Endodermal cell (in vitro differentiated cells): ENCODE measurements around the gene SAMHD1. TPM values are rescaled to one million over a fixed set of nuclear protein-coding genes. Genes with fewer than 3 reads are reported as not detected.

Source experiments
- DNase-seq: peaks from one replicate; pipeline ENCODE4 v3.0.0-alpha.2; 2017
- H3K27ac ChIP-seq: 2 replicates; pipeline ENCODE4 v1.5.1; 2013; ENCODE audit warnings: mild to moderate bottlenecking, low read depth, low read length, moderate library complexity
- H3K27me3 ChIP-seq: 2 replicates; pipeline ENCODE4 v1.6.1; 2013; ENCODE audit warnings: mild to moderate bottlenecking, low read length, moderate library complexity; ENCODE audit not compliant: insufficient read depth, control insufficient read depth, poor library complexity, severe bottlenecking
- H3K36me3 ChIP-seq: 2 replicates; pipeline ENCODE4 v1.7.0; 2013; ENCODE audit warnings: mild to moderate bottlenecking, low read length, moderate library complexity; ENCODE audit not compliant: control insufficient read depth, insufficient read depth
- H3K4me1 ChIP-seq: one replicate; pipeline ENCODE4 v1.7.0; 2013; ENCODE audit warnings: low read length; ENCODE audit not compliant: control insufficient read depth, insufficient read depth
- H3K4me3 ChIP-seq: 2 replicates; pipeline ENCODE4 v1.5.1; 2013; ENCODE audit warnings: mild to moderate bottlenecking, low read length, moderate library complexity
- H3K9ac ChIP-seq: 2 replicates; pipeline ENCODE4 v1.6.1; 2013; ENCODE audit warnings: mild to moderate bottlenecking, low read length, moderate library complexity; ENCODE audit not compliant: poor library complexity, severe bottlenecking; ENCODE audit errors: extremely low read depth
- H3K9me3 ChIP-seq: 2 replicates; pipeline ENCODE4 v1.6.1; 2013; ENCODE audit warnings: mild to moderate bottlenecking, low read length, moderate library complexity; ENCODE audit not compliant: control insufficient read depth
- H3K27ac Mint-ChIP-seq: 2 replicates; pipeline ENCODE4 v1.8.0; 2020; ENCODE audit warnings: mixed read lengths
- H3K27me3 Mint-ChIP-seq: 2 replicates; pipeline ENCODE4 v1.8.0; 2021; ENCODE audit warnings: mild to moderate bottlenecking, mixed read lengths; ENCODE audit not compliant: insufficient read depth
- H3K36me3 Mint-ChIP-seq: 2 replicates; pipeline ENCODE4 v1.8.0; 2020; ENCODE audit warnings: low read depth, mixed read lengths
- H3K4me1 Mint-ChIP-seq: 2 replicates; pipeline ENCODE4 v1.8.0; 2020; ENCODE audit warnings: mixed read lengths
- H3K4me3 Mint-ChIP-seq: 2 replicates; pipeline ENCODE4 v1.8.0; 2020; ENCODE audit warnings: mild to moderate bottlenecking, moderate library complexity, mixed read lengths
- H3K9me3 Mint-ChIP-seq: 2 replicates; pipeline ENCODE4 v1.8.0; 2020; ENCODE audit warnings: mild to moderate bottlenecking, mixed read lengths
- WGBS, 2 experiments: methylation state at CpG; one replicate each; pipeline versions ENCODE4 v1.1.5 to v1.1.7; 2013; ENCODE audit warnings: missing lambda C conversion rate in 2 of 2, mixed read lengths in 1 of 2; ENCODE audit not compliant: insufficient coverage in 1 of 2, insufficient read length in 1 of 2; 5-methylcytosine and 5-hydroxymethylcytosine counted together
- total RNA-seq, 2 donors: library from RNA; stranded (reverse); fragmentation: NEBNext Ultra II Directional in 1 of 2; extraction: Animal tissue kit (Norgen Biotek cat#: 25700) in 1 of 2; gene quantifications; 2 replicates in 1 of 2; 3 replicates in 1 of 2; pipeline ENCODE4 v1.2.1, GENCODE V29; 2021
- TF ChIP-seq, protein P1 (sequence below): fragments of 200-600 bp; sonication (generic); conservative IDR thresholded peaks from 2 replicates; pipeline ENCODE4 v1.5.0; 2021; ENCODE audit warnings: antibody characterized with exemption, mild to moderate bottlenecking

SAMHD1 gene
- total RNA-seq, 2 donors from 2014 or later = 3.7 to 4.9 TPM

DNA sequence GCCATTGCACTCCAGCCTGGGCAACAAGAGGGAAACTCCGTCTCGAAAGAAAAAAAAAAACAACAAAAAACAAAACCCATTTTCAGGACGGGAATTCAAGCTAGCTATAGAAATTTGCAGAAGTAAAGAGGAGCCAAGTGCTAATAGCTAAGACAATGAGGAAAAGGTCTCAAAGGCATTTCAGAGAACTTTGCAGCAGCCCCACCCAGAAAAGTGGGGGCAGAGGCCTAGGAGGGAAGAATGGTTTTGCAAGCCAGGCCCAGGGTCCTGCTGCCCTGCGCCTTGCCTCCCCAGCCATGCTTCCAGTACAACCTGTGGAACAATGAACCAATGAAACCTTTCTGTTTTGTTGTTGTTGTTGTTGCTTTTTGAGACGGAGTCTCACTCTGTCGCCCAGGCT, 38.3 kb upstream of the SAMHD1 start:
- peaks cover 1% of the 10 kb centered on the region for H3K4me1 Mint-ChIP-seq
- Histone ChIP-seq H3K27me3 (no peaks in the 10 kb centered on the region), H3K4me3 (no peak overlapping the region), H3K36me3 (no peaks in the 10 kb centered on the region), H3K9me3 (peaks cover 18% of the 10 kb centered on the region), H3K27ac (no peak overlapping the region), H3K4me1 (no peaks in the 10 kb centered on the region), H3K9ac (no peak overlapping the region)
- WGBS, 2 experiments = 80 to 86% methylated on average over 1 to 4 of the region's 6 CpGs
- H3K27me3 Mint-ChIP-seq = no peaks in the 10 kb centered on the region
- no peak for DNase-seq
- TF ChIP-seq, protein P1, sequence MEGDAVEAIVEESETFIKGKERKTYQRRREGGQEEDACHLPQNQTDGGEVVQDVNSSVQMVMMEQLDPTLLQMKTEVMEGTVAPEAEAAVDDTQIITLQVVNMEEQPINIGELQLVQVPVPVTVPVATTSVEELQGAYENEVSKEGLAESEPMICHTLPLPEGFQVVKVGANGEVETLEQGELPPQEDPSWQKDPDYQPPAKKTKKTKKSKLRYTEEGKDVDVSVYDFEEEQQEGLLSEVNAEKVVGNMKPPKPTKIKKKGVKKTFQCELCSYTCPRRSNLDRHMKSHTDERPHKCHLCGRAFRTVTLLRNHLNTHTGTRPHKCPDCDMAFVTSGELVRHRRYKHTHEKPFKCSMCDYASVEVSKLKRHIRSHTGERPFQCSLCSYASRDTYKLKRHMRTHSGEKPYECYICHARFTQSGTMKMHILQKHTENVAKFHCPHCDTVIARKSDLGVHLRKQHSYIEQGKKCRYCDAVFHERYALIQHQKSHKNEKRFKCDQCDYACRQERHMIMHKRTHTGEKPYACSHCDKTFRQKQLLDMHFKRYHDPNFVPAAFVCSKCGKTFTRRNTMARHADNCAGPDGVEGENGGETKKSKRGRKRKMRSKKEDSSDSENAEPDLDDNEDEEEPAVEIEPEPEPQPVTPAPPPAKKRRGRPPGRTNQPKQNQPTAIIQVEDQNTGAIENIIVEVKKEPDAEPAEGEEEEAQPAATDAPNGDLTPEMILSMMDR = no peak
- H3K36me3 Mint-ChIP-seq = peaks cover 16% of the 10 kb centered on the region
- H3K9me3 Mint-ChIP-seq = peaks cover 28% of the 10 kb centered on the region
- no peak overlapping the region for H3K27ac Mint-ChIP-seq
- no peak overlapping the region for H3K4me3 Mint-ChIP-seq

- Mint-ChIP-seq H3K9me3 (peaks cover 15% of the 10 kb centered on the region), H3K4me3 (no peak overlapping the region), H3K27ac (no peak overlapping the region), H3K27me3 (no peaks in the 10 kb centered on the region), H3K4me1 (peaks cover 1% of the 10 kb centered on the region), H3K36me3 (peaks cover 6% of the 10 kb centered on the region)
- WGBS, 2 experiments = 91 to 100% methylated on average over 1 to 3 of the region's 3 CpGs
- no peaks in the 10 kb centered on the region for H3K27me3 ChIP-seq
- peaks cover 8% of the 10 kb centered on the region for H3K9me3 ChIP-seq
- H3K9ac ChIP-seq = no peak overlapping the region
- no peak overlapping the region for H3K27ac ChIP-seq
- TF ChIP-seq, protein P1 = no peak
- no peak overlapping the region for H3K4me3 ChIP-seq
- DNase-seq = no peak
- no peaks in the 10 kb centered on the region for H3K4me1 ChIP-seq
- no peaks in the 10 kb centered on the region for H3K36me3 ChIP-seq
Observed at GRCh38 chr20:36988494-36988966, 37.0 kb upstream of the SAMHD1 start.

DNA sequence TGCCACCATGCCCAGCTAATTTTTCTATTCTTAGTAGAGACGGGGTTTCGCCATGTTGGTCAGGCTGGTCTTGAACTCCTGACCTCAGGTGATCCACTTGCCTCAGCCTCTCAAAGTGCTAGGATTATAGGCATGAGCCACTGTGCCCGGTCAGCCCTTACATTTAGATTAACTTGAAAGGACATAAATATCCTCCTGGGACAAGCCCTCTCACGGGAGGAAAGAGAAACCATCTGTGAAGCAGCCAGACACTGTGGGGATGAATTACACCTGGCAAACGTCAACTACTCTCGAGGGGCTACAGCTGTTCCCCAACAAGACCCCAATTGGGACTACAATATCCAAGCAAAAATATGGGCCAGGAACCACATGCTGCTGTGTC, 32.7 kb upstream of the SAMHD1 start:
- TF ChIP-seq, protein P1 = no peak
- Mint-ChIP-seq H3K36me3 (no peaks in the 10 kb centered on the region), H3K4me1 (no peaks in the 10 kb centered on the region), H3K4me3 (no peak overlapping the region), H3K27me3 (no peaks in the 10 kb centered on the region), H3K9me3 (no peaks in the 10 kb centered on the region), H3K27ac (no peak overlapping the region)
- H3K9ac ChIP-seq = no peak overlapping the region
- no peak overlapping the region for H3K27ac ChIP-seq
- H3K27me3 ChIP-seq = no peaks in the 10 kb centered on the region
- no peaks in the 10 kb centered on the region for H3K4me1 ChIP-seq
- H3K4me3 ChIP-seq = no peak overlapping the region
- no peaks in the 10 kb centered on the region for H3K36me3 ChIP-seq
- WGBS, 2 experiments = 90% methylated on average over 5 to 6 of the region's 6 CpGs
- no peak for DNase-seq
- H3K9me3 ChIP-seq = no peaks in the 10 kb centered on the region
